GM23248 (cell line): Measurements from ENCODE around the gene SLC2A10. TPM values are rescaled to one million over a fixed set of nuclear protein-coding genes. Genes with fewer than 3 reads are reported as not detected.
A peak's percentile ranks its signal among the peaks of the same experiment; 100 is the strongest.

ENCODE experiments used
- DNase-seq: peaks from one replicate; pipeline ENCODE4 v3.0.0-alpha.2; 2015
- H2AFZ ChIP-seq: fragments of 200-600 bp; sonication (generic); 2 replicates; pipeline ENCODE4 v1.6.1; 2016; ENCODE audit warnings: antibody characterized with exemption
- H3F3A ChIP-seq: fragments of 200-600 bp; sonication (generic); 2 replicates; pipeline ENCODE4 v1.6.1; 2016; ENCODE audit warnings: mild to moderate bottlenecking, antibody characterized with exemption, mixed run types; ENCODE audit not compliant: insufficient read depth
- H3K27ac ChIP-seq: fragments of 200-600 bp; sonication (generic); 2 replicates; pipeline ENCODE4 v1.5.1; 2016; ENCODE audit warnings: mild to moderate bottlenecking
- H3K27me3 ChIP-seq: fragments of 200-600 bp; sonication (generic); replicated peaks from 2 replicates; pipeline ENCODE4 v1.6.1; 2016; ENCODE audit warnings: mild to moderate bottlenecking; ENCODE audit not compliant: insufficient read depth
- H3K36me3 ChIP-seq: fragments of 200-600 bp; sonication (generic); 2 replicates; pipeline ENCODE4 v1.6.1; 2016; ENCODE audit warnings: low read depth, mild to moderate bottlenecking
- H3K4me1 ChIP-seq: fragments of 200-600 bp; sonication (generic); 2 replicates; pipeline ENCODE4 v1.6.1; 2016; ENCODE audit warnings: mild to moderate bottlenecking; ENCODE audit not compliant: insufficient read depth
- H3K4me2 ChIP-seq: fragments of 200-600 bp; sonication (generic); one replicate; pipeline ENCODE4 v1.6.1; 2016; ENCODE audit warnings: mild to moderate bottlenecking; ENCODE audit not compliant: unreplicated experiment
- H3K4me3 ChIP-seq: fragments of 200-600 bp; sonication (generic); 2 replicates; pipeline ENCODE4 v1.5.1; 2016; ENCODE audit warnings: mild to moderate bottlenecking
- H3K79me2 ChIP-seq: fragments of 200-600 bp; sonication (generic); 2 replicates; pipeline ENCODE4 v1.6.1; 2016; ENCODE audit warnings: mild to moderate bottlenecking; ENCODE audit not compliant: insufficient read depth
- H3K9ac ChIP-seq: fragments of 200-600 bp; sonication (generic); 2 replicates; pipeline ENCODE4 v1.6.1; 2016; ENCODE audit warnings: mild to moderate bottlenecking
- H3K9me2 ChIP-seq: fragments of 200-600 bp; sonication (generic); 2 replicates; pipeline ENCODE4 v1.6.1; 2016; ENCODE audit warnings: mixed run types, mild to moderate bottlenecking, moderate library complexity; ENCODE audit not compliant: insufficient read depth
- H3K9me3 ChIP-seq: fragments of 200-600 bp; sonication (generic); one replicate; pipeline ENCODE4 v1.6.1; 2017; ENCODE audit warnings: low read depth
- H4K20me1 ChIP-seq: fragments of 200-600 bp; sonication (generic); 2 replicates; pipeline ENCODE4 v1.6.0; 2016; ENCODE audit not compliant: insufficient read depth
- EZH2 ChIP-seq: fragments of 200-600 bp; sonication (generic); IDR thresholded peaks from 2 replicates; pipeline ENCODE4 v1.6.1; 2018; ENCODE audit warnings: antibody characterized with exemption, mild to moderate bottlenecking; ENCODE audit not compliant: insufficient read depth, poor library complexity, severe bottlenecking
- EZH2phosphoT487 ChIP-seq: fragments of 200-600 bp; sonication (generic); IDR thresholded peaks from 2 replicates; pipeline ENCODE4 v1.6.1; 2018; ENCODE audit warnings: antibody characterized with exemption, moderate library complexity, mild to moderate bottlenecking, low read depth; ENCODE audit not compliant: insufficient read depth
- WGBS, 2 experiments: methylation state at CpG; one replicate each; pipeline ENCODE4 v1.1.6; 2015 to 2017; ENCODE audit warnings: low lambda C conversion rate in 2 of 2, low coverage in 1 of 2; ENCODE audit errors: missing lambda C conversion rate in 2 of 2; 5-methylcytosine and 5-hydroxymethylcytosine counted together
- in situ Hi-C: fragments of 300-500 bp; cut with MboI; formaldehyde crosslinking; loops from 2 replicates; pipeline ENCODE4 v1.15.0; 2020
- polyA plus RNA-seq: library from polyadenylated mRNA; unstranded; fragments of >200 nt; fragmentation: Nextera tagmentation; extraction: Ambion mirVana; gene quantifications from 2 replicates; pipeline ENCODE4 v1.2.1, GENCODE V29; 2016
- total RNA-seq: library from RNA; depleted of rRNA; stranded (reverse); fragments of >200 nt; shearing (Covaris generic); gene quantifications from 2 replicates; pipeline ENCODE4 v1.2.3, GENCODE V29; 2014

SLC2A10 gene
- total and polyA plus RNA-seq, 2 experiments from 2014 or later, result 26.2 to 48.0 TPM

GRCh38 chr20:46683011-46683667, 26.3 kb upstream of the SLC2A10 start:
- Histone ChIP-seq H3K9ac (peak overlapping the region; percentile 94), H3K4me3 (peak overlapping the region; percentile 81), H3K4me2 (peak overlapping the region; percentile 95), H3K36me3 (peaks cover 14% of the 10 kb centered on the region; the same call in 1 of the 2 replicates), H4K20me1 (no peaks in the 10 kb centered on the region), H3K9me2 (no peaks in the 10 kb centered on the region), H3K4me1 (peaks cover 16% of the 10 kb centered on the region), H2AFZ (peak overlapping the region; percentile 90; the same call in 1 of the 2 replicates), H3K27ac (peak overlapping the region; percentile 95), H3K9me3 (no peaks in the 10 kb centered on the region), H3K79me2 (peaks cover 61% of the 10 kb centered on the region), H3F3A (peaks cover 23% of the 10 kb centered on the region), H3K27me3 (no peaks in the 10 kb centered on the region)
- no peak for TF ChIP-seq EZH2phosphoT487
- TF ChIP-seq EZH2, result no peak
- in situ Hi-C loops, result no loop called here
- WGBS, 2 experiments, result 56 to 61% methylated on average over 12 of the region's 12 CpGs
- DNase-seq, result no peak

- TF ChIP-seq EZH2 (no peak), EZH2phosphoT487 (no peak)
- peaks cover 14% of the 10 kb centered on the region; the same call in 1 of the 2 replicates for H3K36me3 ChIP-seq
- peak overlapping the region; percentile 90 for H2AFZ ChIP-seq
- H3K4me1 ChIP-seq, result peaks cover 16% of the 10 kb centered on the region
- peaks cover 65% of the 10 kb centered on the region for H3K79me2 ChIP-seq
- H3F3A ChIP-seq, result peaks cover 27% of the 10 kb centered on the region
- no peaks in the 10 kb centered on the region for H4K20me1 ChIP-seq
- no peaks in the 10 kb centered on the region for H3K9me3 ChIP-seq
- H3K9me2 ChIP-seq, result no peaks in the 10 kb centered on the region
- peak overlapping the region; percentile 94 for H3K9ac ChIP-seq
- WGBS, 2 experiments, result 8 to 11% methylated on average over 8 of the region's 8 CpGs
- peak overlapping the region; percentile 95 for H3K27ac ChIP-seq
- no peak for DNase-seq
- no peaks in the 10 kb centered on the region for H3K27me3 ChIP-seq
- peak overlapping the region; percentile 95 for H3K4me2 ChIP-seq
- peak overlapping the region; percentile 81 for H3K4me3 ChIP-seq
- in situ Hi-C loops, result no loop called here
Measured at GRCh38 chr20:46683668-46683938, 25.8 kb upstream of the SLC2A10 start.

- in situ Hi-C loops, result no loop called here
- peaks cover 67% of the 10 kb centered on the region for H3K79me2 ChIP-seq
- H3K4me3 ChIP-seq, result peak overlapping the region; percentile 81
Measured at GRCh38 chr20:46683939-46684750, 25.3 kb upstream of the SLC2A10 start.

GRCh38 chr20:46688151-46689081, 21.0 kb upstream of the SLC2A10 start:
- H3K9me2 ChIP-seq, result no peaks in the 10 kb centered on the region
- H3K4me3 ChIP-seq, result peak overlapping the region; percentile 85
- peak overlapping the region; percentile 92 for H3K4me2 ChIP-seq
- no peaks in the 10 kb centered on the region for H3K27me3 ChIP-seq
- H3K79me2 ChIP-seq, result peaks cover 46% of the 10 kb centered on the region
- H3K27ac ChIP-seq, result peak overlapping the region; percentile 86
- H3K36me3 ChIP-seq, result peaks cover 6% of the 10 kb centered on the region; the same call in 1 of the 2 replicates
- H4K20me1 ChIP-seq, result no peaks in the 10 kb centered on the region
- TF ChIP-seq EZH2phosphoT487 (no peak), EZH2 (no peak)
- peak; percentile 76 for DNase-seq
- in situ Hi-C loops, result no loop called here
- peaks cover 28% of the 10 kb centered on the region for H3F3A ChIP-seq
- peak overlapping the region; percentile 93 for H3K9ac ChIP-seq
- H3K9me3 ChIP-seq, result no peaks in the 10 kb centered on the region
- peaks cover 11% of the 10 kb centered on the region for H3K4me1 ChIP-seq
- 13 to 14% methylated on average over 20 of the region's 20 CpGs for WGBS, 2 experiments
- H2AFZ ChIP-seq, result peak overlapping the region; percentile 72

More at GRCh38 chr20:46683939-46684750, 25.3 kb upstream of the SLC2A10 start:
- Histone ChIP-seq H4K20me1 (no peaks in the 10 kb centered on the region), H3F3A (peaks cover 29% of the 10 kb centered on the region), H3K27me3 (no peaks in the 10 kb centered on the region), H2AFZ (peak overlapping the region; percentile 90), H3K4me2 (peak overlapping the region; percentile 95), H3K4me1 (peaks cover 16% of the 10 kb centered on the region), H3K27ac (peak overlapping the region; percentile 95), H3K9me2 (no peaks in the 10 kb centered on the region), H3K9ac (peak overlapping the region; percentile 94), H3K9me3 (no peaks in the 10 kb centered on the region), H3K36me3 (peaks cover 14% of the 10 kb centered on the region; the same call in 1 of the 2 replicates)
- WGBS, 2 experiments, result 5 to 8% methylated on average over 23 of the region's 23 CpGs
- no peak for TF ChIP-seq EZH2phosphoT487
- no peak for TF ChIP-seq EZH2
- peak; percentile 85 for DNase-seq
